GM12878 (cell line): ENCODE measurements around the gene SYNPR. TPM values are rescaled to one million over a fixed set of nuclear protein-coding genes. Genes with fewer than 3 reads are reported as not detected.

Experiments used
- ATAC-seq: fragments of 200-7000 bp; cut with Tn5 transposase; 3 replicates; pipeline ENCODE4 v1.9.1; 2020; ENCODE audit warnings: mild to moderate bottlenecking, moderate library complexity
- BruUV-seq: library from RNA; stranded (reverse); fragments of 400-500 nt; replicated peaks from 2 replicates; lab custom pipeline; 2021; lab: Mats Ljungman, UMichigan
- CTCF ChIA-PET: fragments of 300-600 bp; sonication (Branson Sonifier 250); formaldehyde crosslinking; extraction: SDS; loops from one replicate; lab custom pipeline; 2021; ENCODE audit warnings: inconsistent platforms; lab: Yijun Ruan, JAX
- POLR2A ChIA-PET: fragments of 350-600 bp; formaldehyde crosslinking; extraction: SDS; loops from one replicate; lab custom pipeline; 2021; ENCODE audit warnings: inconsistent platforms; lab: Charles Lee
- RAD21 ChIA-PET: fragments of 300-600 bp; sonication (Branson Sonifier 250); formaldehyde crosslinking; loops from one replicate; lab custom pipeline; 2023; ENCODE audit warnings: antibody characterized with exemption; ENCODE audit not compliant: unreplicated experiment; lab: Charles Lee
- SMC1A ChIA-PET: fragments of 300-600 bp; sonication (Branson Sonifier 250); formaldehyde crosslinking; loops from one replicate; lab custom pipeline; 2023; ENCODE audit not compliant: unreplicated experiment, uncharacterized antibody; lab: Charles Lee
- DNase-seq: peaks from one replicate; pipeline ENCODE4 v3.0.0-alpha.2; 2011; ENCODE audit warnings: low read depth, low spot score
- FAIRE-seq: peaks from 3 replicates; lab custom pipeline; 2011; peaks lifted over from hg19 to GRCh38; lab: Jason Lieb, UNC
- H2AFZ ChIP-seq: 2 replicates; pipeline ENCODE4 v1.6.0; 2011; ENCODE audit warnings: low read depth, low read length, control low read depth; ENCODE audit not compliant: control insufficient read depth
- H3K27ac ChIP-seq: 2 replicates; pipeline ENCODE4 v1.5.1; 2011; ENCODE audit warnings: control low read depth; ENCODE audit not compliant: control insufficient read depth, insufficient read depth
- H3K27me3 ChIP-seq, 2 experiments: replicated peaks in 1 of 2; 2 replicates each; pipeline versions ENCODE4 v1.6.0 to v1.6.1; 2011; ENCODE audit warnings: low read length in 1 of 2; ENCODE audit not compliant: control insufficient read depth in 2 of 2, insufficient read depth in 2 of 2
- H3K36me3 ChIP-seq, 2 experiments: 2 replicates each; pipeline ENCODE4 v1.5.1; 2011; ENCODE audit warnings: low read length in 1 of 2; ENCODE audit not compliant: control insufficient read depth in 2 of 2, insufficient read depth in 2 of 2
- H3K4me1 ChIP-seq: 2 replicates; pipeline ENCODE4 v1.6.1; 2011; ENCODE audit warnings: mild to moderate bottlenecking, low read length, moderate library complexity, mixed read lengths; ENCODE audit not compliant: control insufficient read depth, insufficient read depth
- H3K4me2 ChIP-seq: 2 replicates; pipeline ENCODE4 v1.6.0; 2011; ENCODE audit warnings: control low read depth; ENCODE audit not compliant: control insufficient read depth, insufficient read depth
- H3K4me3 ChIP-seq: fragments of 200-600 bp; sonication (generic); 2 replicates; pipeline ENCODE4 v1.5.1; 2016
- H3K79me2 ChIP-seq: 2 replicates; pipeline ENCODE4 v1.6.0; 2011; ENCODE audit warnings: low read length; ENCODE audit not compliant: control insufficient read depth, insufficient read depth
- H3K9ac ChIP-seq: 2 replicates; pipeline ENCODE4 v1.8.0; 2011; ENCODE audit warnings: low read length, control low read depth, mixed read lengths; ENCODE audit not compliant: control insufficient read depth, insufficient read depth
- H3K9me3 ChIP-seq: replicated peaks from 3 replicates; pipeline ENCODE4 v1.5.1; 2011; ENCODE audit warnings: mild to moderate bottlenecking, low read length; ENCODE audit not compliant: control insufficient read depth, insufficient read depth
- H4K20me1 ChIP-seq: 2 replicates; pipeline ENCODE4 v1.6.0; 2011; ENCODE audit not compliant: control insufficient read depth, insufficient read depth
- BACH1 ChIP-seq: fragments of 450-650 bp; IDR thresholded peaks from 2 replicates; pipeline ENCODE4 v1.6.1; 2017; ENCODE audit warnings: mild to moderate bottlenecking, borderline replicate concordance
- HDAC2 ChIP-seq: fragments of 200-600 bp; sonication (generic); IDR thresholded peaks from 2 replicates; pipeline ENCODE4 v1.6.1; 2017
- NR2F1 ChIP-seq: fragments of 450-650 bp; conservative IDR thresholded peaks from 2 replicates; pipeline ENCODE4 v1.6.1; 2017; ENCODE audit warnings: mild to moderate bottlenecking
- RCOR1 ChIP-seq: conservative IDR thresholded peaks from 2 replicates; pipeline ENCODE4 v1.6.1; 2012; ENCODE audit warnings: low read depth, low read length, improper control_type of control experiment
- SKIL ChIP-seq: fragments of 450-650 bp; IDR thresholded peaks from 2 replicates; pipeline ENCODE4 v1.6.1; 2017; ENCODE audit warnings: mild to moderate bottlenecking, low read depth, inconsistent platforms; ENCODE audit not compliant: poor library complexity, severe bottlenecking
- SMAD1 ChIP-seq: fragments of 450-650 bp; IDR thresholded peaks from 2 replicates; pipeline ENCODE4 v1.6.1; 2018; ENCODE audit warnings: mild to moderate bottlenecking, low read depth; ENCODE audit not compliant: partially characterized antibody
- SMC3 ChIP-seq: IDR thresholded peaks from 2 replicates; pipeline ENCODE4 v1.6.1; 2011; ENCODE audit warnings: low read length, improper control_type of control experiment, borderline replicate concordance
- SP1 ChIP-seq: IDR thresholded peaks from one replicate; pipeline ENCODE4 v1.6.1; 2011; ENCODE audit warnings: low read depth, low read length
- STAT1 ChIP-seq: fragments of 450-650 bp; conservative IDR thresholded peaks from 2 replicates; pipeline ENCODE4 v1.6.1; 2014; ENCODE audit warnings: antibody characterized with exemption, mild to moderate bottlenecking
- TAF1 ChIP-seq: IDR thresholded peaks from 2 replicates; pipeline ENCODE4 v1.6.1; 2011; ENCODE audit warnings: mild to moderate bottlenecking, low read depth, low read length, borderline replicate concordance
- YY1 ChIP-seq: IDR thresholded peaks from 2 replicates; pipeline ENCODE4 v1.6.1; 2011; ENCODE audit warnings: low read depth, mild to moderate bottlenecking, low read length
- ZZZ3 ChIP-seq: IDR thresholded peaks from 2 replicates; pipeline ENCODE4 v1.6.1; 2011; ENCODE audit warnings: low read depth; ENCODE audit not compliant: control insufficient read depth, insufficient read length
- WGBS: methylation state at CpG from one replicate; pipeline ENCODE4 v1.1.6; 2016; ENCODE audit warnings: low lambda C conversion rate; ENCODE audit not compliant: insufficient replicate concordance, insufficient coverage; ENCODE audit errors: missing lambda C conversion rate; 5-methylcytosine and 5-hydroxymethylcytosine counted together
- in situ Hi-C: fragments of 300-500 bp; cut with MboI; formaldehyde crosslinking; loops from 9 replicates; pipeline ENCODE4 v1.14.3; 2018; ENCODE audit warnings: mixed read lengths
- intact Hi-C: fragments of 100-400 bp; cut with micrococcal nuclease; formaldehyde crosslinking; loops from one replicate; pipeline ENCODE4 v1.14.2; 2022; ENCODE audit not compliant: unreplicated experiment
- polyA plus RNA-seq, 11 experiments: library from polyadenylated mRNA; depleted of rRNA in 4 of 11; unstranded in 6 of 11; stranded (reverse) in 5 of 11; fragments of >200 nt; fragmentation: Nextera tagmentation in 4 of 11; fragmentation: Illumina TruSeq in 1 of 11; extraction: Ambion mirVana in 4 of 11; extraction: Trizol in 1 of 11; gene quantifications; 1 replicate in 1 of 11; 2 replicates in 10 of 11; pipeline versions ENCODE4 v1.2.1 to v1.2.3, GENCODE V29; 2011 to 2016; ENCODE audit warnings: inconsistent platforms in 2 of 11, missing spikeins in 2 of 11, low read depth in 1 of 11
- total RNA-seq, 4 experiments: library from RNA; depleted of rRNA in 3 of 4; stranded (reverse); fragments of >200 nt in 3 of 4; fragmentation: Illumina TruSeq in 1 of 4; extraction: Trizol in 1 of 4; gene quantifications; 2 replicates each; pipeline versions ENCODE4 v1.2.1 to v1.2.3, GENCODE V29; 2013 to 2021
- TF ChIP-seq, protein P1 (sequence below): IDR thresholded peaks from 2 replicates; pipeline ENCODE4 v1.6.1; 2011; ENCODE audit warnings: borderline replicate concordance, low read depth, mild to moderate bottlenecking, moderate library complexity, low read length; ENCODE audit not compliant: insufficient read depth, poor library complexity, severe bottlenecking
- TF ChIP-seq, protein P2 (sequence below): fragments of 450-650 bp; IDR thresholded peaks from 2 replicates; pipeline ENCODE4 v1.6.1; 2018; ENCODE audit warnings: mild to moderate bottlenecking, low read depth, moderate library complexity; ENCODE audit not compliant: partially characterized antibody
- TF ChIP-seq, protein P3 (sequence below): fragments of 150-350 bp; IDR thresholded peaks from 2 replicates; pipeline ENCODE4 v1.6.1; 2016; ENCODE audit warnings: low read depth, low read length

The SYNPR gene
- total and polyA plus RNA-seq, 10 of the 15 experiments (the other 5 are each of a cell fraction or from before 2014, with no cell fraction given), result not detected

DNA sequence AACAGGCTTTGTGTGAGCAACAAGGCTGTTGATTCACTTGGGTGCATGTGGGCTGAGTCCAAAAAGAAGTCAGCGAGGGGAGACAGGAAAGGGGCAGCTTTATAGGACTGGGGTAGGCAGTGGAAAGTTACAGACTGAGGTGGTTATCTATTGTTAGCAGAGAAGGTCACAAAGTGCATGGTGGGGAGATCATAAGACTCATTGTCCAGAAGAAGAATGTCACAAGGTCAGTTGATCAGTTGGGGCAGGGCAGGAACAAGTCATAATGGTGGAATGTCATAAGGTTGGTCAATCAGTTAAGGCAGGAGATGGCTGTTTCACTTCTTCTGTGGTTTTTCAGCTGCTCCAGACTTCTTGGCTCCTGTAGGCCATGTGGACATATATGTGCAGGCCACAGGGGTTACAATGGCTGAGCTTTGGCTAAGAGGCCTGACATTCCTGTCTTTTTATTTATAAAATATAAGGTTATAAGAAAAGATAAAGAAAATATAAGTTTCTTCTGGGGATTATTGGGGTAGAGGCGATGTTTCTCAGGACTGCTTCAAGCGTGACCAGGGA, 304.9 kb downstream of the SYNPR start:
- POLR2A ChIA-PET, result no interaction called here
- Histone ChIP-seq H3K4me1 (no peaks in the 10 kb centered on the region), H2AFZ (no peak overlapping the region), H3K4me3 (no peak overlapping the region), H3K27me3 (no peaks in the 10 kb centered on the region), H3K9me3 (no peaks in the 10 kb centered on the region), H4K20me1 (no peaks in the 10 kb centered on the region), H3K36me3 (no peaks in the 10 kb centered on the region), H3K79me2 (no peaks in the 10 kb centered on the region), H3K27ac (no peak overlapping the region), H3K9ac (no peak overlapping the region), H3K4me2 (no peak overlapping the region)
- FAIRE-seq, result no peak
- CTCF ChIA-PET, result interaction anchor here (0.9 to 1.2 kb wide), 2 partner anchors 13 to 233 kb away, joined by 3 to 4 read pairs; no protein-coding TSS in a partner anchor
- SMC1A ChIA-PET, result interaction anchor here (1.0 kb wide), 1 partner anchor 29 kb away, joined by 3 read pairs; no protein-coding TSS in a partner anchor
- no peak for ATAC-seq
- 56% methylated on average over 3 of the region's 3 CpGs for WGBS
- intact Hi-C loops (no loop called here), in situ Hi-C loops (no loop called here)
- DNase-seq, result no peak
- BruUV-seq, result no TSS peak
- RAD21 ChIA-PET, result no interaction called here
- TF ChIP-seq YY1 (no peak), SKIL (no peak), NR2F1 (no peak), BACH1 (no peak), RCOR1 (no peak), SMC3 (no peak), SP1 (no peak), HDAC2 (no peak), SMAD1 (no peak), TAF1 (no peak), STAT1 (no peak), ZZZ3 (no peak)
- TF ChIP-seq, protein P1, sequence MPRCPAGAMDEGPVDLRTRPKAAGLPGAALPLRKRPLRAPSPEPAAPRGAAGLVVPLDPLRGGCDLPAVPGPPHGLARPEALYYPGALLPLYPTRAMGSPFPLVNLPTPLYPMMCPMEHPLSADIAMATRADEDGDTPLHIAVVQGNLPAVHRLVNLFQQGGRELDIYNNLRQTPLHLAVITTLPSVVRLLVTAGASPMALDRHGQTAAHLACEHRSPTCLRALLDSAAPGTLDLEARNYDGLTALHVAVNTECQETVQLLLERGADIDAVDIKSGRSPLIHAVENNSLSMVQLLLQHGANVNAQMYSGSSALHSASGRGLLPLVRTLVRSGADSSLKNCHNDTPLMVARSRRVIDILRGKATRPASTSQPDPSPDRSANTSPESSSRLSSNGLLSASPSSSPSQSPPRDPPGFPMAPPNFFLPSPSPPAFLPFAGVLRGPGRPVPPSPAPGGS, result no peak
- TF ChIP-seq, protein P2, sequence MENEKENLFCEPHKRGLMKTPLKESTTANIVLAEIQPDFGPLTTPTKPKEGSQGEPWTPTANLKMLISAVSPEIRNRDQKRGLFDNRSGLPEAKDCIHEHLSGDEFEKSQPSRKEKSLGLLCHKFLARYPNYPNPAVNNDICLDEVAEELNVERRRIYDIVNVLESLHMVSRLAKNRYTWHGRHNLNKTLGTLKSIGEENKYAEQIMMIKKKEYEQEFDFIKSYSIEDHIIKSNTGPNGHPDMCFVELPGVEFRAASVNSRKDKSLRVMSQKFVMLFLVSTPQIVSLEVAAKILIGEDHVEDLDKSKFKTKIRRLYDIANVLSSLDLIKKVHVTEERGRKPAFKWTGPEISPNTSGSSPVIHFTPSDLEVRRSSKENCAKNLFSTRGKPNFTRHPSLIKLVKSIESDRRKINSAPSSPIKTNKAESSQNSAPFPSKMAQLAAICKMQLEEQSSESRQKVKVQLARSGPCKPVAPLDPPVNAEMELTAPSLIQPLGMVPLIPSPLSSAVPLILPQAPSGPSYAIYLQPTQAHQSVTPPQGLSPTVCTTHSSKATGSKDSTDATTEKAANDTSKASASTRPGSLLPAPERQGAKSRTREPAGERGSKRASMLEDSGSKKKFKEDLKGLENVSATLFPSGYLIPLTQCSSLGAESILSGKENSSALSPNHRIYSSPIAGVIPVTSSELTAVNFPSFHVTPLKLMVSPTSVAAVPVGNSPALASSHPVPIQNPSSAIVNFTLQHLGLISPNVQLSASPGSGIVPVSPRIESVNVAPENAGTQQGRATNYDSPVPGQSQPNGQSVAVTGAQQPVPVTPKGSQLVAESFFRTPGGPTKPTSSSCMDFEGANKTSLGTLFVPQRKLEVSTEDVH, result no peak
- TF ChIP-seq, protein P3, sequence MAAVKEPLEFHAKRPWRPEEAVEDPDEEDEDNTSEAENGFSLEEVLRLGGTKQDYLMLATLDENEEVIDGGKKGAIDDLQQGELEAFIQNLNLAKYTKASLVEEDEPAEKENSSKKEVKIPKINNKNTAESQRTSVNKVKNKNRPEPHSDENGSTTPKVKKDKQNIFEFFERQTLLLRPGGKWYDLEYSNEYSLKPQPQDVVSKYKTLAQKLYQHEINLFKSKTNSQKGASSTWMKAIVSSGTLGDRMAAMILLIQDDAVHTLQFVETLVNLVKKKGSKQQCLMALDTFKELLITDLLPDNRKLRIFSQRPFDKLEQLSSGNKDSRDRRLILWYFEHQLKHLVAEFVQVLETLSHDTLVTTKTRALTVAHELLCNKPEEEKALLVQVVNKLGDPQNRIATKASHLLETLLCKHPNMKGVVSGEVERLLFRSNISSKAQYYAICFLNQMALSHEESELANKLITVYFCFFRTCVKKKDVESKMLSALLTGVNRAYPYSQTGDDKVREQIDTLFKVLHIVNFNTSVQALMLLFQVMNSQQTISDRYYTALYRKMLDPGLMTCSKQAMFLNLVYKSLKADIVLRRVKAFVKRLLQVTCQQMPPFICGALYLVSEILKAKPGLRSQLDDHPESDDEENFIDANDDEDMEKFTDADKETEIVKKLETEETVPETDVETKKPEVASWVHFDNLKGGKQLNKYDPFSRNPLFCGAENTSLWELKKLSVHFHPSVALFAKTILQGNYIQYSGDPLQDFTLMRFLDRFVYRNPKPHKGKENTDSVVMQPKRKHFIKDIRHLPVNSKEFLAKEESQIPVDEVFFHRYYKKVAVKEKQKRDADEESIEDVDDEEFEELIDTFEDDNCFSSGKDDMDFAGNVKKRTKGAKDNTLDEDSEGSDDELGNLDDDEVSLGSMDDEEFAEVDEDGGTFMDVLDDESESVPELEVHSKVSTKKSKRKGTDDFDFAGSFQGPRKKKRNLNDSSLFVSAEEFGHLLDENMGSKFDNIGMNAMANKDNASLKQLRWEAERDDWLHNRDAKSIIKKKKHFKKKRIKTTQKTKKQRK, result no peak
